GM21825 (cell line): ENCODE data around the gene MYMX.
"Not testable (repeated sequence)": the region's sequence is repeated elsewhere in the genome, so short reads cannot be mapped to it uniquely, and the experiment has no call there.

Source experiments
- ATAC-seq: cut with Tn5 transposase; IDR thresholded peaks from one replicate; pipeline ENCODE4 v1.9.1; 2021; ENCODE audit warnings: mild to moderate bottlenecking, moderate library complexity; ENCODE audit not compliant: unreplicated experiment

The MYMX gene

DNA sequence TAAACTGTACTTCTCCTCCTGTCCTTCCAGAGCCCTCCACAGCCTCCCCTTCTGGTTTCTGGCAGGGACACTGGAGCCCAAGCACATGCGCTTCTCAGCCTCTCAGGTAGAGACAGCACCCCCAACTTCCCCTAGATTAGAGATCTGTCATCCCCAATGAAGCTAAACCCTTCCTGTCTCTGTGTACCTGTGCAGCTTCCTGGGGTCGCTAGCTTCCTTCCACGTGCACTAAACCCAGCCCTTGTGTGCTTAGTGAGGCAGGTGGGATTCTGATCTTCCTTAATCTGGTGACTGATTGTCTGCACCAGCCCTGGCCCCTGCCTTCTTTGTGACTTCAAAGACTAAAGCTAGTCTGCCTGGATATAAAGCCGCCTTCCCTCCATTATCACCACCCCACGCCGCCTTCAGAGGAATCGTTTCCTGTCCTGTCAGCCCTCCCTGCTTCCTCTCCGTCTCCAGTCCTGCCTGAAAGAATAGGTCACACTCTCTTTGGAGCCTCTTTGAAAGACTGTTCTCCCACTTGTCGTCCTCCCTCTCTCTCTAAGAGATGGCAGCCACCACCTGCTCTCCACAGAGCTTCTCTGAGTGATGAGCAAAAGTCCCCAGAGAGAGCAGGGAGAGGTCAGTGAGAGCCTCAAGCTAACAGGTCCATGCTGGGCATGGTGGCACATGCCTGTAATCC lies 30.6 kb upstream of the MYMX start:
- ATAC-seq, result no peak

DNA sequence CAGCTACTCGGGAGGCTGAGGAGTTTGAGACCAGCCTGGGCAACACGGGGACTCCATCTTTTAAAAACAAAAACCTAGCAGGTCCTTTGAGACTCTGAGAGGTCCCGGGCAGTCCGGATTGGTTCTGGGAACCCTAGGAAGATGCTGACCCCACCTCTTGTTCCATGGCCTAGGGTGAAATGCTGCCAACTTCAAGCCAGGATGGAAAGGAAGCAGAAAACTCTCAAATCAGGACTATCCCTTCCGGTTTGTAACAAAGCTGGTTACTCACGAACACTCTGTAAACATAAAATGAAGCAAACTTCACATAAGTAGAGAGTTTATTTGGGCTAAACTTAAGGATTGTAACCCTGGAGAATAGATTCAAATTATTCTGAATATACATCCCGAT lies 30.1 kb upstream of the MYMX start:
- ATAC-seq, result no peak

DNA sequence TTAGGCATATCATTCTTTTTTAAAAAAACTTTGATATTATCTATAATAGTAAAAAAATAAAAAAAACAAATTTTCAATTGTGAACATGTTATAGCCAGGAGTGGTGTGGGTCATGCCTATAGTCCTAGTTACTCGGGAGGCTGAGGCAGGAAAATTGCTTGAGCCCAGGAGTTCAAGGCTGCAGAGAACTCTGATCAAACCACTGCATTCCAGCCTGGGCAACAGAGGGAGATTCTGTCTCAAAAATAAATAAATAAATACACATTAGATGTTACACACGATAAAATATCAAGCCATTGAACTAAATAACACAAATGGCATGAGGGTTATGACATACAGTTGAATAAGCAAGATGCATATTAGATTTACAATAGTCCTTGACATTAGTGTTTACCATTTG lies 27.9 kb upstream of the MYMX start:
- no peak for ATAC-seq

GRCh38 chr6:44189257-44189656 lies 27.5 kb upstream of the MYMX start:
- ATAC-seq, result no peak

DNA sequence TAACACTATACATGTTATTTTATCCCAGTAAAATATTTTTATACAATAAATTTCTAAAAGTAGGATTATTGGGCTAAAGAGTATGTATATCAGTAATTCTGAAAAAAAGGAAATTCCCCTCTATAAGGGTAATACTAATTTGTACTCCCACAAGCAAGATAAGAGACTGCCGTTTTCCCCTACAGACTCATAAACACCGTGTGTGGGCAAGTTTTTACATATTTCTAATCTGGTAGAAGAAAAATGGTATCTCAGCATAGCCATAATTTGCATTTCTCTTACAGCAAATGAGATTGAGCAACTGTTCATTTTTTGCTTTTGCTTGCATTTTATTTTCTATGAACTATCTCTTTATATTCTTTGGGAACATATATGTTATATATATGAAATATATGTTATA lies 26.0 kb upstream of the MYMX start:
- no peak for ATAC-seq

GRCh38 chr6:44192428-44193041 lies 24.2 kb upstream of the MYMX start:
- no peak for ATAC-seq

- ATAC-seq, result no peak
Measured at GRCh38 chr6:44193307-44193910, 23.3 kb upstream of the MYMX start.

DNA sequence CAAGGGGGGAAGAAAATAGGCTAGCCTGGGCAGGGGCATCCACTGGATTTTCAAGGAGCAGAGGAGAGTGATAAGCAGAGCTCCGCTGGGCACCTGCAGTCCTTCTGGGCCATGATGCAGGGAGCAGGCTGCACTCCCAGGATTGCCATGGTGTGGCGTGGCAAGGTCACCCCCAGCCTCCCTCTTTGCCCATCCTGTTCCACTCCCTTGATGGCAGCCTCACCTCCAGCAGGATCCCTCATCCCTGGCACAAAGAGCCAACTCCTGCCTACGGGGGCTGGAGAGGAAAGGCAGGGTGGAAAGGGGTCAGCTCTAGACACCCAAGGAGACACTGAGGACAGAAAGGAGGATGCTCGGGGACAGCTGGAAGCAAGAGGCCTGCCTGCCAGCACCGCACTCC lies 22.4 kb upstream of the MYMX start:
- no peak for ATAC-seq

DNA sequence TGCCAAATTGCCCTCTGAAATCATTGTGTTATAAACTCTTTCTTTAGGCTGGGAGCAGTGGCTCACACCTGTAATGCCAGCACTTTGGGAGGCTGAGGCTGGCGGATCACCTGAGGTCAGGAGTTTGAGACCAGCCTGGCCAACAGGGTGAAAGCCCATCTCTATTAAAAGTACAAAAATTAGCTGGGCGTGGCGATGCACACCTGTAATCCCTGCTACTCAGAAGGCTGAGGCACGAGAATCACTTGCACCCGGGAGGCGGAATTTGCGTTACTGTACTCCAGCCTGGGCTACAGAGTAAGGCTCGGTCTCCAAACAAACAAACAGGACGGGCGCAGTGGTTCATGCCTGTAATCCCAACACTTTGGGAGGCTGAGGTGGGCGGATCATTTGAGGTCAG lies 20.4 kb upstream of the MYMX start:
- not testable (repeated sequence) for ATAC-seq

DNA sequence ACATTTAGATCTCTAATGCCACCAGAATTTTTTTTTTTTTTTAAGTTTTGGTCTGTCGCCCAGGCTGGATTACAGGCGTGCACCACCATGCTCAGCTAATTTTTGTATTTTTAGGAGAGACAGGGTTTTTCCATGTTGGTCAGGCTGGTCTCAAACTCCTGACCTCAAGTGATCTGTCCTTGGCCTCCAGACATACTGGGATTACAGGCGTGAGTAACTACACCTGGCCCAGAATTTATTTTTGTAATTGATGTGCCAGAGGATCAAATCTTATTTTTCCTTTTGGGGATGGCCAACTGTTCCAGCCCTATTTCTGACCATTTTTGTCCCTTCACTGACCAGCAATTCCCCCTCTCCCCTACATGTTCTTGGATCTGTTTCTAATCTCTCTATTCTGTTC lies 18.0 kb upstream of the MYMX start:
- ATAC-seq, result no peak

- ATAC-seq, result no peak
Measured at GRCh38 chr6:44199883-44200282, 16.8 kb upstream of the MYMX start.

DNA sequence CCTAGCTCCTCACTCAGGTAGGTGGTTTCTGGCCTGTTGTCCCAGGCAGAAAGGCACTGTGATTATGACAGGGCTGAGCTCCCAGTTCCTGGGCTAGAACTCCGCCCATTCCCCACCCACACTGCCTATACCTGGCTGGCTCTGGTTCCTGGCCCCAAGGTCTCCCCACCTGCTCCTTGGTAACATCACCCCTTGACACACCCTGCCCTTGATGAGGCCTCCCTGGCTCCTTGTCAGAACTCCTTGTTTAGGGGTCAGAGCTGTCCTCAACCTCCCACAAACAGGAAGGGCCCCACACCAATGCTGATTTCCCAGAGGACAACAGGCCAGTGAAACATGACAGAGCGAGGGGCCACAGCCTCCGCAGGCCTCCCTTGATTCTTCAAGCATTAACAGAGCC lies 15.5 kb upstream of the MYMX start:
- ATAC-seq, result no peak

GRCh38 chr6:44201638-44202303 lies 15.0 kb upstream of the MYMX start:
- ATAC-seq, result no peak

- no peak for ATAC-seq
Measured at GRCh38 chr6:44202332-44202971, 14.3 kb upstream of the MYMX start.

DNA sequence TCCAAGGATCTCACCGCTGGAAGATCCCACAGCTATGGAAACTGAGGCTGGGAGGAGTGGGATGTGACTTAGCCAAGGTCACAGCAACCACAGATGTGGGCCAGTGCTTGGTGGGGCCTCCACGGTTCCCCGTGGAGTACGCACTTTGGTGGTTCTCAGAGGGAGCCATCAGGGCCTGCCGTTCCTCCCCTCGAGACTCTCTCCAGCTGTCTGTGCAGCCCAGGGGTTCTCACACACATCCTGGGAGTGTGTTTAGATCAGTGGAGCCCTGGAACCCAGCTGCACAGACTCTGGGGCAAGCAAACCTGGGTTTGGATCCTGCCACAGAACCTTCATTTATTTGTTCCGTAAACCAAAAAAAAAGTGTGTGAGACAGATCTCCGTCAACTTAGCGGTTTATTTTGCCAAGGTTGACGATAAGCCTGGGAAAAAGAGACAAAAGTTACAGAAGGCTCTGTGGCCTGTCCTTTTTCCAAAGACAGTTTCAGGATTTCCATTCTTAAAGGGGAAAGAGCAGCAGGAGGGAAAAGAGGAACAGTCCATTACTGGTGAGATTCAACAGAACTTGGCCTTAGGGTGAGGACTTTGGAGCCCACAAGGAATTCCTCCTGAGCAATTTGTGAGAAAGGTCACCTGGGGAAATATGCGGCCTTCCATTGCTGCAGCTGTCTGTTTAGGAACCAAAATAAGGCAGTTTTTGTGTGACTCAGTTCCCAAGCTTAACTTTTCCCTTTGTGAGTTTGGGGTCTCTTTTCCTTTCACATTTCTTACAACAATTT lies 13.6 kb upstream of the MYMX start:
- ATAC-seq, result no peak

GRCh38 chr6:44203955-44204354 lies 12.8 kb upstream of the MYMX start:
- no peak for ATAC-seq

DNA sequence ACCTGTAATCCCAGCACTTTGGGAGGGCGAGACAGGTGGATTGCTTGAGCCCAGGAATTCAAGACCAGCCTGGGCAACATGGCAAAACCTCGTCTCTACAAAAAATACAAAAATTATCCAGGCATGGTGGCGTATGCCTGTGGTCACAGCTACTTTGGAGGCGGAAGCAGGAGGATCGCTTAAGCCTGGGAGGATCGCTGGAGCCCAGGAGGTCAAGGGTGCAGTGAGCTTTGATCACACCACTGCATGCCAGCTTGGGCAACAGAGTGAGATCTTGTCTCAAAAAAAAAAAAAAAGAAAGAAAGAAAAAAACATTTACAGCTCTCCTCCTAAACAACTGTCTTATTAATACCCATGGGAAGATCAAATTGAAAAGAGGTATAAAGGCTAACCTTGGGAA lies 8.8 kb upstream of the MYMX start:
- no peak for ATAC-seq

- ATAC-seq, result no peak
Measured at GRCh38 chr6:44211284-44211683, 5.4 kb upstream of the MYMX start.

DNA sequence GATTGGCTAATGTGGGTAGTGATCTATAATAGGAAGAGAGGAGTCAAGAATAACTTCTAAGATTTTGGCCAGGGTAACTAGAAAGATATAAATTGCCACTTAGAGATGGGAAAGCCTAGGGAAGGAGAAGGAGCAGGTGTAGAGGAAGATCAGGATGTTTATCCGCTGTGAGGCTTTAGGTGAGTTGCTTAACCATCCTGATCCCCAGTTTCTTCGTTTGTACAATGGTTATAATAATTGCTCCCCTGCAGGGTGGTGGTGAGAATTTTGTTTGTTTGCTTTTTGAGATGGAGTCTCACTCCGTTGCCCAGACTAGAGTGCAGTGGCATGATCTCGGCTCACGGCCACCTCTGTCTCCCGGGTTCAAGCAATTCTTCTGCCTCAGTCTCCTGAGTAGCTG lies 2.4 kb upstream of the MYMX start:
- no peak for ATAC-seq

GRCh38 chr6:44217332-44218143 lies 812 bp downstream of the MYMX start:
- no peak for ATAC-seq
